HepG2 (cell line): Measurements from ENCODE around the gene HBQ1. TPM values are rescaled to one million over a fixed set of nuclear protein-coding genes. Genes with fewer than 3 reads are reported as not detected.

ENCODE experiments used
- ATM ChIP-seq: fragments of 450-650 bp; IDR thresholded peaks from 2 replicates; pipeline ENCODE4 v1.7.1; 2017; ENCODE audit warnings: mild to moderate bottlenecking, borderline replicate concordance
- IKZF1 ChIP-seq: fragments of 450-650 bp; IDR thresholded peaks from 2 replicates; pipeline ENCODE4 v1.7.1; 2016
- KAT8 ChIP-seq: IDR thresholded peaks from 2 replicates; pipeline ENCODE4 v1.6.1; 2016; ENCODE audit warnings: missing genetic modification reagents, missing compliant biosample characterization
- NFKB2 ChIP-seq: sonication (generic); formaldehyde crosslinking; IDR thresholded peaks from 2 replicates; pipeline ENCODE4 v1.4.0; 2020; ENCODE audit warnings: missing genetic modification reagents, borderline replicate concordance
- NPAS2 ChIP-seq: sonication (generic); formaldehyde crosslinking; IDR thresholded peaks from 2 replicates; pipeline ENCODE4 v1.8.0; 2022; ENCODE audit warnings: mild to moderate bottlenecking, missing genetic modification reagents, borderline replicate concordance
- RBM22 ChIP-seq: fragments of 200-400 bp; formaldehyde crosslinking; optimal IDR thresholded peaks from 2 replicates; pipeline ENCODE3; 2017; ENCODE audit warnings: mild to moderate bottlenecking, low read length, moderate library complexity
- RFXANK ChIP-seq: IDR thresholded peaks from 2 replicates; pipeline ENCODE4 v1.6.1; 2016
- RXRA ChIP-seq: sonication (generic); formaldehyde crosslinking; IDR thresholded peaks from 2 replicates; pipeline ENCODE4 v1.5.1; 2020; ENCODE audit warnings: missing genetic modification reagents
- SKI ChIP-seq: fragments of 450-650 bp; IDR thresholded peaks from one replicate; pipeline ENCODE4 v1.6.1; 2018; ENCODE audit warnings: mild to moderate bottlenecking; ENCODE audit not compliant: partially characterized antibody
- SP1 ChIP-seq, 2 experiments: fragments of 450-650 bp in 1 of 2; sonication (generic) in 1 of 2; formaldehyde crosslinking in 1 of 2; IDR thresholded peaks; 2 replicates each; pipeline versions ENCODE4 v1.4.0 to v1.6.1; 2016 to 2020; ENCODE audit warnings: missing genetic modification reagents in 1 of 2
- ZBTB38 ChIP-seq: sonication (generic); formaldehyde crosslinking; IDR thresholded peaks from 2 replicates; pipeline ENCODE4 v1.5.1; 2020; ENCODE audit warnings: mild to moderate bottlenecking, missing genetic modification reagents
- ZBTB7A ChIP-seq: sonication (generic); formaldehyde crosslinking; IDR thresholded peaks from 2 replicates; pipeline ENCODE4 v1.8.0; 2022; ENCODE audit warnings: mild to moderate bottlenecking, missing genetic modification reagents
- ZC3H13 ChIP-seq: sonication (generic); formaldehyde crosslinking; IDR thresholded peaks from 2 replicates; pipeline ENCODE4 v1.8.1; 2023; ENCODE audit warnings: mild to moderate bottlenecking, missing genetic modification reagents, moderate library complexity
- ZFP41 ChIP-seq: sonication (generic); formaldehyde crosslinking; IDR thresholded peaks from 2 replicates; pipeline ENCODE4 v1.4.0; 2020; ENCODE audit warnings: mild to moderate bottlenecking, missing genetic modification reagents, borderline replicate concordance
- ZMYM4 ChIP-seq: sonication (generic); formaldehyde crosslinking; IDR thresholded peaks from 2 replicates; pipeline ENCODE4 v1.8.1; 2023; ENCODE audit warnings: mild to moderate bottlenecking, missing genetic modification reagents
- ZNF207 ChIP-seq: fragments of 450-650 bp; IDR thresholded peaks from 2 replicates; pipeline ENCODE4 v1.6.1; 2016; ENCODE audit warnings: antibody characterized with exemption, borderline replicate concordance
- ZNF44 ChIP-seq: sonication (generic); formaldehyde crosslinking; IDR thresholded peaks from 2 replicates; pipeline ENCODE4 v1.5.1; 2020; ENCODE audit warnings: mild to moderate bottlenecking, missing genetic modification reagents
- ZNF557 ChIP-seq: sonication (generic); formaldehyde crosslinking; IDR thresholded peaks from 2 replicates; pipeline ENCODE4 v1.4.0; 2020; ENCODE audit warnings: missing genetic modification reagents
- ZNF607 ChIP-seq: sonication (generic); formaldehyde crosslinking; IDR thresholded peaks from 2 replicates; pipeline ENCODE4 v1.5.1; 2020; ENCODE audit warnings: missing genetic modification reagents, mild to moderate bottlenecking, borderline replicate concordance
- ZNF768 ChIP-seq: sonication (generic); formaldehyde crosslinking; IDR thresholded peaks from 2 replicates; pipeline ENCODE4 v1.4.0; 2020; ENCODE audit warnings: missing genetic modification reagents
- ZNF772 ChIP-seq: sonication (generic); formaldehyde crosslinking; IDR thresholded peaks from 2 replicates; pipeline ENCODE4 v1.5.0; 2020; ENCODE audit warnings: mild to moderate bottlenecking, missing genetic modification reagents
- ZNF781 ChIP-seq: sonication (generic); formaldehyde crosslinking; IDR thresholded peaks from 2 replicates; pipeline ENCODE4 v1.5.1; 2020; ENCODE audit warnings: borderline replicate concordance, mild to moderate bottlenecking, missing genetic modification reagents; ENCODE audit errors: not compliant biosample characterization
- ZNF792 ChIP-seq: IDR thresholded peaks from 2 replicates; pipeline ENCODE4 v1.6.1; 2016
- polyA plus RNA-seq, 8 experiments: library from polyadenylated mRNA; depleted of rRNA in 3 of 8; stranded (reverse) in 7 of 8; unstranded in 1 of 8; fragments of >200 nt; fragmentation: Illumina TruSeq in 4 of 8; extraction: Trizol in 4 of 8; gene quantifications; 2 replicates each; pipeline versions ENCODE4 v1.2.1 to v1.2.3, GENCODE V29; 2011 to 2016; ENCODE audit warnings: low read depth in 4 of 8, missing spikeins in 1 of 8, mixed read lengths in 1 of 8; ENCODE audit not compliant: insufficient read depth in 1 of 8
- total RNA-seq, 5 experiments: library from RNA; depleted of rRNA; stranded (reverse); fragments of >200 nt; fragmentation: Illumina TruSeq; extraction: Trizol; gene quantifications; 2 replicates each; pipeline ENCODE4 v1.2.3, GENCODE V29; 2016; ENCODE audit warnings: low read depth in 1 of 5
- TF ChIP-seq, protein P1 (sequence below): sonication (generic); formaldehyde crosslinking; IDR thresholded peaks from 2 replicates; pipeline ENCODE4 v1.5.0; 2020; ENCODE audit warnings: mild to moderate bottlenecking, low read depth, missing genetic modification reagents, borderline replicate concordance
- TF ChIP-seq, protein P2 (sequence below): IDR thresholded peaks from 2 replicates; pipeline ENCODE4 v1.6.1; 2016; ENCODE audit warnings: missing compliant biosample characterization, missing genetic modification reagents, borderline replicate concordance
- TF ChIP-seq, protein P3 (sequence below): IDR thresholded peaks from 2 replicates; pipeline ENCODE4 v1.6.1; 2016; ENCODE audit warnings: missing compliant biosample characterization, missing genetic modification reagents, borderline replicate concordance
- TF ChIP-seq, protein P4 (sequence below): fragments of 450-650 bp; IDR thresholded peaks from 2 replicates; pipeline ENCODE4 v1.6.1; 2017; ENCODE audit warnings: mild to moderate bottlenecking
- TF ChIP-seq, protein P5 (sequence below): sonication (generic); formaldehyde crosslinking; IDR thresholded peaks from 2 replicates; pipeline ENCODE4 v1.4.0; 2020; ENCODE audit warnings: mild to moderate bottlenecking, missing genetic modification reagents

HBQ1 gene
- total and polyA plus RNA-seq, 2 of the 13 experiments (the other 11 are each of a cell fraction or from before 2014, with no cell fraction given), result 4.9 to 7.4 TPM

DNA sequence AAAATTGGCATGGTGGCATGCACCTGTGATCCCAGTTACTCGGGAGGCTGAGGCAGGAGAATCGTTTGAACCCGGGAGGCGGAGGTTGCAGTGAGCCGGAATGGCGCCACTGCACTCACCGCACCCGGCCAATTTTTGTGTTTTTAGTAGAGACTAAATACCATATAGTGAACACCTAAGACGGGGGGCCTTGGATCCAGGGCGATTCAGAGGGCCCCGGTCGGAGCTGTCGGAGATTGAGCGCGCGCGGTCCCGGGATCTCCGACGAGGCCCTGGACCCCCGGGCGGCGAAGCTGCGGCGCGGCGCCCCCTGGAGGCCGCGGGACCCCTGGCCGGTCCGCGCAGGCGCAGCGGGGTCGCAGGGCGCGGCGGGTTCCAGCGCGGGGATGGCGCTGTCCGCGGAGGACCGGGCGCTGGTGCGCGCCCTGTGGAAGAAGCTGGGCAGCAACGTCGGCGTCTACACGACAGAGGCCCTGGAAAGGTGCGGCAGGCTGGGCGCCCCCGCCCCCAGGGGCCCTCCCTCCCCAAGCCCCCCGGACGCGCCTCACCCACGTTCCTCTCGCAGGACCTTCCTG lies at the start of gene HBQ1 (continued):
- TF ChIP-seq, protein P1, sequence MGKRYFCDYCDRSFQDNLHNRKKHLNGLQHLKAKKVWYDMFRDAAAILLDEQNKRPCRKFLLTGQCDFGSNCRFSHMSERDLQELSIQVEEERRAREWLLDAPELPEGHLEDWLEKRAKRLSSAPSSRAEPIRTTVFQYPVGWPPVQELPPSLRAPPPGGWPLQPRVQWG (CRISPR knock-in tag), result no peak
- no peak for TF ChIP-seq ZNF781 (CRISPR knock-in tag)
- TF ChIP-seq, protein P2, sequence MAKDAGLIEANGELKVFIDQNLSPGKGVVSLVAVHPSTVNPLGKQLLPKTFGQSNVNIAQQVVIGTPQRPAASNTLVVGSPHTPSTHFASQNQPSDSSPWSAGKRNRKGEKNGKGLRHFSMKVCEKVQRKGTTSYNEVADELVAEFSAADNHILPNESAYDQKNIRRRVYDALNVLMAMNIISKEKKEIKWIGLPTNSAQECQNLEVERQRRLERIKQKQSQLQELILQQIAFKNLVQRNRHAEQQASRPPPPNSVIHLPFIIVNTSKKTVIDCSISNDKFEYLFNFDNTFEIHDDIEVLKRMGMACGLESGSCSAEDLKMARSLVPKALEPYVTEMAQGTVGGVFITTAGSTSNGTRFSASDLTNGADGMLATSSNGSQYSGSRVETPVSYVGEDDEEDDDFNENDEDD (CRISPR knock-in tag), result no peak; the same call in 1 of the 2 replicates
- TF ChIP-seq IKZF1, result no peak
- no peak for TF ChIP-seq ZNF44 (CRISPR knock-in tag)
- TF ChIP-seq ATM, result no peak
- TF ChIP-seq ZBTB38 (CRISPR knock-in tag), result peak; percentile 43; the same call in 1 of the 2 replicates
- no peak for TF ChIP-seq SP1 (IDR thresholded peaks at IDR 0.05)
- 0 out of 2 replicates have a peak, but pooled peaks have one; percentile 8 for TF ChIP-seq SP1 (CRISPR knock-in tag; IDR thresholded peaks at IDR 0.05)
- 0 out of 2 replicates have a peak, but pooled peaks have one; percentile 29 for TF ChIP-seq ZMYM4 (CRISPR knock-in tag)
- TF ChIP-seq KAT8, result no peak
- TF ChIP-seq ZBTB7A, result no peak
- no peak for TF ChIP-seq RBM22
- no peak for TF ChIP-seq ZC3H13 (CRISPR knock-in tag)
- no peak for TF ChIP-seq NFKB2 (CRISPR knock-in tag)
- TF ChIP-seq, protein P3, sequence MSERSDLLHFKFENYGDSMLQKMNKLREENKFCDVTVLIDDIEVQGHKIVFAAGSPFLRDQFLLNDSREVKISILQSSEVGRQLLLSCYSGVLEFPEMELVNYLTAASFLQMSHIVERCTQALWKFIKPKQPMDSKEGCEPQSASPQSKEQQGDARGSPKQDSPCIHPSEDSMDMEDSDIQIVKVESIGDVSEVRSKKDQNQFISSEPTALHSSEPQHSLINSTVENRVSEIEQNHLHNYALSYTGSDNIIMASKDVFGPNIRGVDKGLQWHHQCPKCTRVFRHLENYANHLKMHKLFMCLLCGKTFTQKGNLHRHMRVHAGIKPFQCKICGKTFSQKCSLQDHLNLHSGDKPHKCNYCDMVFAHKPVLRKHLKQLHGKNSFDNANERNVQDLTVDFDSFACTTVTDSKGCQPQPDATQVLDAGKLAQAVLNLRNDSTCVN, result no peak
- TF ChIP-seq, protein P4, sequence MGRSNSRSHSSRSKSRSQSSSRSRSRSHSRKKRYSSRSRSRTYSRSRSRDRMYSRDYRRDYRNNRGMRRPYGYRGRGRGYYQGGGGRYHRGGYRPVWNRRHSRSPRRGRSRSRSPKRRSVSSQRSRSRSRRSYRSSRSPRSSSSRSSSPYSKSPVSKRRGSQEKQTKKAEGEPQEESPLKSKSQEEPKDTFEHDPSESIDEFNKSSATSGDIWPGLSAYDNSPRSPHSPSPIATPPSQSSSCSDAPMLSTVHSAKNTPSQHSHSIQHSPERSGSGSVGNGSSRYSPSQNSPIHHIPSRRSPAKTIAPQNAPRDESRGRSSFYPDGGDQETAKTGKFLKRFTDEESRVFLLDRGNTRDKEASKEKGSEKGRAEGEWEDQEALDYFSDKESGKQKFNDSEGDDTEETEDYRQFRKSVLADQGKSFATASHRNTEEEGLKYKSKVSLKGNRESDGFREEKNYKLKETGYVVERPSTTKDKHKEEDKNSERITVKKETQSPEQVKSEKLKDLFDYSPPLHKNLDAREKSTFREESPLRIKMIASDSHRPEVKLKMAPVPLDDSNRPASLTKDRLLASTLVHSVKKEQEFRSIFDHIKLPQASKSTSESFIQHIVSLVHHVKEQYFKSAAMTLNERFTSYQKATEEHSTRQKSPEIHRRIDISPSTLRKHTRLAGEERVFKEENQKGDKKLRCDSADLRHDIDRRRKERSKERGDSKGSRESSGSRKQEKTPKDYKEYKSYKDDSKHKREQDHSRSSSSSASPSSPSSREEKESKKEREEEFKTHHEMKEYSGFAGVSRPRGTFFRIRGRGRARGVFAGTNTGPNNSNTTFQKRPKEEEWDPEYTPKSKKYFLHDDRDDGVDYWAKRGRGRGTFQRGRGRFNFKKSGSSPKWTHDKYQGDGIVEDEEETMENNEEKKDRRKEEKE, result no peak
- TF ChIP-seq, protein P5, sequence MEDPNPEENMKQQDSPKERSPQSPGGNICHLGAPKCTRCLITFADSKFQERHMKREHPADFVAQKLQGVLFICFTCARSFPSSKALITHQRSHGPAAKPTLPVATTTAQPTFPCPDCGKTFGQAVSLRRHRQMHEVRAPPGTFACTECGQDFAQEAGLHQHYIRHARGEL, result no peak
- TF ChIP-seq ZNF557, result no peak
- no peak for TF ChIP-seq ZNF768
- no peak for TF ChIP-seq ZNF207
- TF ChIP-seq ZNF607, result no peak
- TF ChIP-seq RXRA (CRISPR knock-in tag), result no peak
- no peak for TF ChIP-seq RFXANK
- TF ChIP-seq NPAS2, result no peak
- no peak for TF ChIP-seq SKI
- TF ChIP-seq ZNF772 (CRISPR knock-in tag), result no peak
- TF ChIP-seq ZFP41 (CRISPR knock-in tag), result no peak
- TF ChIP-seq ZNF792 (CRISPR knock-in tag), result no peak
